Right renal cortex interstitium (tissue), 3 donors: Measurements from ENCODE around the gene ALCAM. TPM values are rescaled to one million over a fixed set of nuclear protein-coding genes. Genes with fewer than 3 reads are reported as not detected.
"Not testable (repeated sequence)": the region's sequence is repeated elsewhere in the genome, so short reads cannot be mapped to it uniquely, and the experiment has no call there.

Experiments
- DNase-seq, 3 donors: peaks; one replicate each; pipeline ENCODE4 v3.0.0-alpha.2; 2013; ENCODE audit warnings: low read depth in 3 of 3, low spot score in 2 of 3
- polyA plus RNA-seq, 3 donors: library from polyadenylated mRNA; unstranded; fragments of 120-200 nt; gene quantifications; one replicate each; pipeline ENCODE4 v1.2.1, GENCODE V29; 2013; ENCODE audit not compliant: insufficient read length in 3 of 3

The ALCAM gene
- polyA plus RNA-seq, 3 donors, result 141 to 148 (median 143) TPM

DNA sequence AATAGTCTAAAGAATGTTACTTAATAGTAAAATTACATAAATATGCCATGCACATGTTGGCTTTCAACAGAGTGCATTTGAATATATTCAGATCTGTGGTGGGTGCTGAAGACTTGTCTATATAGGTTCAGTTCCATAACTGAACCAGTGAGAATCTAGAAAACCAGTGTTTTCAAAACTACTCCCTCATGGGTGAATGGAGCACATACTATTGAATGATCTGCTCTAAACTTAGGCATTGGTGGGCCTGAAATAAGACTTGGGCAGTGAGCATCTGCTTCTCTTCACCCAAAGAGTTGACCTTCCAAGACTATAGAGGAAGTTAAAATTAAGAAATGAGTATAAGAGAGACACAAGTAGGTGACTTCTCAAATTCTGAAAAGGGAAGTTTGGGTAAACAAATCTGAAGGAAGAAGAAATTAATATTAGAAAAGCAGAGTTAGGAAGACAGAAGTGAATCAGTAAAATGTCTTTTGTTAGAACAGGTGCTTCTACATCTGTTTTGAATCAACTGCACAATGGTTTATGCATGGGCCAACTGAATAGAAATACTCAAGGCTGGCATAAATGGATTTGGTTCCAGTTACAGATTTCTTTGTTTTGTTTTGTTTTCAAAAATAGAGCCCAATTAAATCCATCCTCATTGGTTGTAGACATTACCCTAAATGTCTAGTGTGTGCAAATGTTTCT lies 19.3 kb downstream of the ALCAM start:
- DNase-seq, result no peak

DNA sequence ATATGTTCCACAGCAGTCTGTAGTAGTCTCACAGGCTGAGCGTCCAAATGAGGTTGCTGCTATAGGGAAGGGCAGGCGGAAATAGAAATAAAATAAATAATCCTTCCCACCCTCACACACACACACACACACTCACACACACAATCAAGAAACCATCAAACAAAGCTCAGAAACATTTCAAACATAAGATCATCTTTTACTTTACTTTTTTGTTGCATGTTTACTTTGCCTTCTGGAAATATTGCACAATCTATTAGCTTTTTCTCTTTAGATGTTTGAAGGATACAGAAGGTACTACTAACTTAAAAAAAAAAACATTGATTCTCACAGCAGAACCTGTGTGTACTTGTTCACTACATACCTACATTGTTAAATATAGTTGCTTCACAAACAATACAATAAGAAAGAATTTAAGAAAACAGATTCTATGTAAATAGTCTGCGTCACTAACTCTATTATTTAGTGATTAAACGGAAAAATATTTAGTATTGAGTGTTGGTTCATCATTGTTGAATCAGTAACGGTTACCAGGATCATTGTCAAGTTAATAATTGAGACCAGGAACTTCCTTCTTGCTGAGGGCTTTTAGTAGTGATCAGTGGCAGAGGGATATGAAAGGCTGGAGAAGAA lies 20.5 kb downstream of the ALCAM start:
- DNase-seq, result no peak

DNA sequence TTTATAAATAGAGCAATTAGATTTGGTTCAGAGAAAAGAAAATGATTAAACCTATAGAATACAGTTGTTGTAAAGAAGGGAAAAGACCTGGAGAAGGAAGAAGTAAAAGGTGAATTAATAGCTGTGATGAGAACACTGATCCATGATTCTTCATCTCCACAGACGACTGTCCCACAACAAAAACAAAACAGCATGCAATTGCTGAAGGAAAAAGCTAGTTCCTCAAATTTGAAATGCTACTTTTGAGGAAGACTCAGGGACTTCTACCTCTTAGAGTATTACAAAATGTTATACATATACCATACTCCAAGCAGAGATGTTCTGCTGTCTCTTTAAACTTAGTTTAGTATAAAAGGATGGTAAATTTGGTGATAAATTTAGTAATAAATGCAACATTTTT lies 21.5 kb downstream of the ALCAM start:
- no peak for DNase-seq

DNA sequence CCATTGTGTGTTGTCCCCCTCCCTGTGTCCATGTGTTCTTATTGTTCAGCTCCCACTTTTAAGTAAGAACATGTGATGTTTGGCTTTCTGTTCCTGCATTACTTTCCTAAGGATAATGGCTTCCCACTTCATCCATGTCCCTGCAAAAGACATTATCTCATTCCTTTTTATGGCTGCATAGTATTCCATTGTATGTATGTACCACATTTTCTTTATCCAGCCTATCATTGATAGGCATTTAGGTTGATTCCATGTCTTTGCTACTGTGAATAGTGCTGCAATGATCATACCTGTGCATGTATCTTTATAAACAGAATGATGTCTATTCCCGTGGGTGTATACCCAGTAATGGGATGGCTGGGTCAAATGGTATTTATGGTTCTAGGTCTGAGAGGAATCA lies 23.1 kb downstream of the ALCAM start:
- not testable (repeated sequence) for DNase-seq

DNA sequence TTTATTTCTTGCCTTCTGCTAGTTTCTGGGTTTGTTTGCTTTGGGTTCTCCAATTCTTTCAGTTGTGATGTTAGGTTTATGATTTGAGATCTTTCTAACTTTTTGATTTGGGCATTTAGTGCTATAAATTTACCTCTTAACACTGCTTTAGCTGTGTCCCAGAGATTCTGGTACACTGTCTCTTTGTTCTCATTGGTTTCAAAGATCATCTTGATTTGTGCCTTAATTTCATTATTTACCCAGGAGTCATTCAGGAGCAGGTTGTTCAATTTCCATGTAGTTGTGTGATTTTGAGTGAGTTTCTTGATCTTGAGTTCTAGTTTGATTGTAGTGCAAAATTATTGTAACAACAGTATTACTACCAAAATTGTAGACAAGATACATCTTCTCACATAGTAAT lies 25.9 kb downstream of the ALCAM start:
- not testable (repeated sequence) for DNase-seq

DNA sequence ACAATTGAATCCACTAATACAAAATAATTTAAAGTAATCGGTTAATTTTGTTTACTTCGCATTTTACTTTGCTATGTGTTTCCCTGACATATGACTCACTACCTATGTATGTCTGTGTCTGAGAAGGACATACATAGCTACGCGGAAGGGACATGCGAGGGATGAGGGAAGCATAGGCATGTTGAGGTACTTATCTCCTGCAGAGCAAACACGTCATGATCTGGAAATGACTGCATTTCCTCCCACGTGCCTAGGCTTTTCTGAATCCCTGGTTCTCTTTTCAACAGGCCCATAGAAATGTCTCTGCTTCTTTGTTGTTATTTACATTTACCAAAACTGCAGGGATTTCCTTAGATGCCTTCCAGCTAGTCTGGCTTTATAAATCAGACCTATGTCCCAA lies 27.5 kb downstream of the ALCAM start:
- DNase-seq, result no peak

DNA sequence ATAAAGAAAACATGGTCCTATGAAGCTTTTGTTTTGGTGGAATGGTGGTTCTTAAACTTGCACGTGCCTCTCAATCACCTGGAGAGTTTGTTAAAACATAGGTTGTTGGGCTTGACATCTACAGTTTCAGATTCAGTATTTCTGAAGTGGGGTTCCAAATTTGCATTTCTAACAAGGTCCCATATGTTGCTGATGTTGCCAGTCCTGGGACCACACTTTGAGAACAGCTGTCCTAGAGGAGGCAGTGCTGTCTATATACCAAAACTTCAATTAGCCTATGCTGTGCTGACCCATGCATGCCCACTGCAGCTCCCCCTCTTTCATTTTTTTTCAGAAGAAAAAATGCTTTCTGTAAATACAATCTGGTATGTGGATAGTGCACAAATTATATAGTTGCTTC lies 31.3 kb downstream of the ALCAM start:
- no peak for DNase-seq

DNA sequence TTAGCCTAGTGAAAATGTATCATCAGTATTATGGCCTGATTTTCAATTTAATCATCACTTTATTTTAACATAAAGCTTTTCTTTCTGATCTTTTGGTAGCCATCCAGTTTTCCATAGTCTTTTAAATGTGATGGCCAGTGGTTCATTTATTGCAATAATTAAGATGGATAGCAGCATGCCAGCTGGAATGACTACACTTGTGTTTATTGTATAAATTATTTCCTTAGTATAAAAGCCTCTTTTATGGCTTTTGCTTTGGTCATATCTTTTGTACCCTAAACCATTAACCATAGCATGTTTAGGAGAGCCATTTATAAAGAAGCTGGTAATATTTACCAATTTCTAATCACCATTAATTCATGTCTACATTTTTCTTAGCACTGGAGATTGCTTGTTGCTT lies 31.7 kb downstream of the ALCAM start:
- DNase-seq, result no peak

DNA sequence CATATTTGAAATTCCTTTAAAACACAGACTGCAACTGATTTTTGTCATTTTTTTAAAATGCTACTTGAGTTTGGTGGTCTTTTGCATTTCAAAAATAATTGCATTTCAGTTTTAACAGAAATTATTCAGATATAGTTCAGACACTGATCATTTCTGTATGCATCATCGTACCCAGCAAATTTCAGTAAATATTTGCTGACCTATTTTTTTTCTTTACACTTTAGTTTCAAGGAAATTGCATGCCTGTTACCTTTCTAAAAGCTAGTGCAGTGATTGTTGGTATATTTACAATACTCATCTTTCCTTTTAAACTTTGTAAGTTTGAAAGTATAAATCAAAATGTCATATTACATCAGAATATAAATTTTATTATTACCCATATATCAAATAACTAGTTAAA lies 32.4 kb downstream of the ALCAM start:
- no peak for DNase-seq

DNA sequence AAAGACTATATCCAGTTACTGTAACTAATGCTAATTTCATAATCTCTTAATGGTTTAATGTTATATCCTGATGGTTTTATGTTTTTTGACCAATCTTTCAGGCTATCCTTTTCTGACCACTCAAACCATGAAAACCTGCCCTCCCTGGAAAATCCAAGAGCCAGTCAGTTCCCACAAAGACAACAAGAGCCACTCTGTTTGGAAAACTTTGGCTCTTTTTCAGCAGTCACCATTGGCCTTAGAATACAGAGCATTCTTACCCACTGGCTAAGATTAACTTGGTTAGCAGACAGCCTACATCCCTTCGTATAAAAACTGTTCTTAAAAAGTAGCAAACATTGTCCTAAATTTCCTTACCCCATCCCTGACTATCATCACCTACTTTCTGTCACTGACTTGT lies 32.9 kb downstream of the ALCAM start:
- DNase-seq, result no peak

DNA sequence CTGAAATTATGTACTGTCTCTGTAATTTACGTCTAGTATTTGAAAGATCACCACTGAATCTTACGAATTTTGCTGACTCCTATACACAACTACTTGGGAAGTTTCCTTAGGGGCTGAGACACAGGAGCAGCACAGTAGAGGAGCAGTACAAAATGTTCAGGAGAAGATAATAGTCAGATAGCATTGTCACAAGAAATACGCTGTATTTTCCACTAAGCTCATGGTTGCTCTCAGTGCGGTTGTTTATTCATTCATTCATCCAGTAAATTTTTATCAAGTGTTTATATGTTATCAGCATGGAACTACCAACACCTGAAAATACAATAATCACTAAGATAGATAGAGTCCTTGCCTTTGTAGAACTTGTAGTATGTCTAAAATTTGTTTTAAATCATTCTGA lies 34.5 kb downstream of the ALCAM start:
- no peak for DNase-seq

DNA sequence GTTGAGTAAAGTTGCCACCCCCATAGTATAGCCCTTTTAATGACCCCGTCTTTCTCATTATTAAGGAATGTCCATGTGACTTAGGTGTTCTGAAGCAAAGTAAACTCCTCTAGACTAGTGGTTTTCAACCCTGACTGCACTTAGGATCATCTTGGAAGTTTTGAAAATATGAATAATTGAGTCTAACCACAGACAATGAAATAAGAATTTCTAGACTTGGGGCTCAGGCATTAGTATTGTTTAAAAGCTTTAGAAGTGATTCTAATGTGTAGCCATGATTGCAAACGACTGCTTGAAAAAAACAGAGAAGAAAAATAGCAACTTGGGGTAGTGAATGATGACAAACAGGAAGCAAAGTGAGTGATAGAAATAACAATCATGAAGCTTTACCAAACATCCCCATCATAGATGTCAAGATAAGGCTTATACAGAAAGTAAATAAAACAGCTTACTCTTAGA lies 35.0 kb downstream of the ALCAM start:
- DNase-seq, result no peak

DNA sequence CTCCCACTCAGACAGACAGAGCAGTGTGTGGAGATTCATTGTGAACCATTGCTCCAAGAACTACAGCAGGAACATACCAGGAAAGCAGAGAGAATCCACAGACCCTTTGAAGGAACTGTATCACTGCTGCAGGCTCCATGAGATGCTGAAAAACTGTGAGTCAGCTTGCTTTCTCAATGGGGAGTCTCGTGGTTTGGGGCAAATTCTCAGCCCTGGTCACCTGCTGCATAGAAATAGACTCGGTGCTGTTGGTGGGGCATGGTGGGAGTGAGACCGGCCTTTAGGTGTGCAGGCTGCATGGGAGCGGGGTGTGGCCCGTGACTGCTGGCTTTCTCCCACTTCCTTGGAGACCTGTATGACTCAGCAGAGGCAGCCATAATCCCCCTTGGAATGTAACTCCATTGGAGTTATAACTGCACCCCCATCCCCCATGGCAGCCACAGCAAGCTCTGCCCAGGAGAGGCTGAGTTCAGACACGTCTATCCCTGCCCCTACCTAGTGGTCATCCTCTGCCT lies 35.6 kb downstream of the ALCAM start:
- no peak for DNase-seq

DNA sequence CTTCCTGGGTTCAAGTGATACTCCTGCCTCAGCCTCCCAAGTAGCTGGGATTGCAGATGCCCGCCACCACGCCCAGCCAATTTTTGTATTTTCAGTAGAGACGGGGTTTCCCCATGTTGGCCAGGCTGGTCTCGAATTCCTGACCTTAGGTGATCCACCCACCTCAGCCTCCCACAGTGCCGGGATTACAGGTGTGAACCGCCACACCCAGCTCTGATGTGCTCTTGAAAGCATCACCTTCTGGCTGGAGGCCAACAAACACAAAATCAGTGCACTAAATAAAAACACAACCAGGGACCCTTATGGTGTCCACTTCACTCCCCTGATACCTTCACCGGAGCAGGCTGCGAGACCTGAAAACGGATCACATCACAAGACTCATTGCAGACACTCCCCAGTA lies 36.3 kb downstream of the ALCAM start:
- not testable (repeated sequence) for DNase-seq

DNA sequence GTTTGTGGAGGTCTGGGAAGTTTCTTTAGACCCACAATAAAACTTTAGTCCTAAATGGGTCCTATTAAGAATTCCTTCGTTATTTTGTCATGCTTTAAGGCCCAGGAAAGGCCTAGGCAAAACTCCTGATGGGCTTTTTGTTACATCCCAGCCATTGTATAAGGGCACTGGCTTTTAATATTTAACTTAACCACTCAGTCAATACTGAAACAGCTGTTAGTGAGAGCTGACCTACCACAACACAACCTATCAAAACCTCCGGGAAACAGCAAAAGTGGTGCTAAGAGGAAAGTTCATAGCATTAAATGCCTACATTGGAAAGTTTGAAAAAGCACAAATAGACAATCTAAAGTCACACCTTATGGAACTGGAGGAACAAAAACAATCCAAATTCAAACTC lies 39.6 kb downstream of the ALCAM start:
- DNase-seq, result no peak

DNA sequence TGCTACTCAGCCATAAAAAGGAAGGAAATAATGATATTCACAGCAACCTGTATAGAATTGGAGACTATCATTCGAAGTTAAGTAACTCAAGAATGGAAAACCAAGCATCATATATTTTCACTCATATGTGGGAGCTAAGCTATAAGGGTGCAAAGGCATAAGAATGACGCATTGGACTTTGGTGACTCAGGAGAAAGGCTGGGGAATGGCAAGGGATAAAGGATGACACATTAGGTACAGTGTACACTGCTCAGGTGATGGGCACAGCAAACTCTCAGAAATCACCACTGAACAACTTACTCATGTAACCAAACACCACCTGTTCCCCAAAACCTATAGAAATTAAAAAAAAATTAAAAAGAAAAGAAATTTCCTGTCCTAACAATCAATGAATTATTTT lies 42.7 kb downstream of the ALCAM start:
- DNase-seq, result no peak

DNA sequence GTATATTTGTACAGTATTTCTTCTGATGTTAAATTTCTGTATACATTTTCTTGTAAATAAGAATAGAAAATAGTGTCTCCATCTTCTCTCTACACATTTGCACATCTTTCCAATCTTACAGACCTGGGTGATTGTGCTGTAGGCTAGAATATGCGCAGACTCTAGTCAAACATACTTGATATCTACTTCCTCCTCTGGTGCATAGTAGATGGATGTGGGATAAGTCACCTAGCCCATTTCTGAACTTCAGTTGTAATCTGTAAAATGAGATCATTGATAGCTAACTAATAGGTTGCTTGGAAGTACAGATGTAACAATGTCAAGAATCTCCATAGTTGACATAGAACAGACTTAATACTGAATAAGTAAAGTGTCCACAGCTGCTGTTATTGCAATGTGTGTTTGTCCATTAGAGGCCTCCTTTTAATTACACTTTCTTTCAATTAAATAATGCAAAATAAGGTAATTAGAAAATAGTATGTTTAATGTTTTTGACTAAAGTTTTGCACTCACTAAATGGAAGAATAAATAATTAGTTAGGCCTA lies 46.7 kb downstream of the ALCAM start:
- DNase-seq, result no peak

DNA sequence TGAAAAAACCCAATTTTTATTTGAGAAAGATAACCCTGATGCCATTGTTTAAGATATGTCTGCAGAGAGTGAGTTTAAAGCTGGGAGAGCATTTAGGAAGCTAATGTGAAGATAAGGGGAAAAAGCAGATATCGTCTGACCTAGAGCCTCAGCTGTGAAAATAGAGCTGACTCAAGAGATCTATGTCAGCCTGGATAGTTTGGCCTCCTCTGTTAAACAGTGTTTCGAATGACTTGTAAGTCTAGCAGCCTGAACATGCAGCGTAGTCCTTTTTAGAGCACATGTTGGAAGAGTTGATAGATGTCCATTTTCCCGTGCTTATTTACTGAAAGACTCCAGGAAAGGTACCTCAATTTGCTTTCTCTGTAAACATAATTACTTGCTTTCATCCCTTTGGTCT lies 48.1 kb downstream of the ALCAM start:
- DNase-seq, result no peak

DNA sequence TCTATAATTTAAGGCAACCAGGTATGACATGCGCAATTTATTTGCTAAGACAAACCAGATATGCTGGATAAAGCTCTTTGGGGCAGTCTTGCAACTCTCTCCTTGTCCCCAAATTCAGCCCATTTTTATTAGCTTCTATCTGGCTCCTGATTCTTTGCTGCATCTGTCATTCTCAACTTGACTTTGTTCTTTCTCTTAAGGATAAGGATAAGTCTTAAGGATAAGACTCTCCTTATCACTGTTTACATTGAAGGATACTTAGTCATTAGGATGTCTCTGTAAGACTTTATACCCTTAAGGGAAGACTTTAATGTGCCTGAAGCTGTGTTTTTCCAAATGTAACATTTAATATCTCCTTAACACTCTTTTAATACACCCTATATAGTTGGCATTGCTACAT lies 49.2 kb downstream of the ALCAM start:
- no peak for DNase-seq

DNA sequence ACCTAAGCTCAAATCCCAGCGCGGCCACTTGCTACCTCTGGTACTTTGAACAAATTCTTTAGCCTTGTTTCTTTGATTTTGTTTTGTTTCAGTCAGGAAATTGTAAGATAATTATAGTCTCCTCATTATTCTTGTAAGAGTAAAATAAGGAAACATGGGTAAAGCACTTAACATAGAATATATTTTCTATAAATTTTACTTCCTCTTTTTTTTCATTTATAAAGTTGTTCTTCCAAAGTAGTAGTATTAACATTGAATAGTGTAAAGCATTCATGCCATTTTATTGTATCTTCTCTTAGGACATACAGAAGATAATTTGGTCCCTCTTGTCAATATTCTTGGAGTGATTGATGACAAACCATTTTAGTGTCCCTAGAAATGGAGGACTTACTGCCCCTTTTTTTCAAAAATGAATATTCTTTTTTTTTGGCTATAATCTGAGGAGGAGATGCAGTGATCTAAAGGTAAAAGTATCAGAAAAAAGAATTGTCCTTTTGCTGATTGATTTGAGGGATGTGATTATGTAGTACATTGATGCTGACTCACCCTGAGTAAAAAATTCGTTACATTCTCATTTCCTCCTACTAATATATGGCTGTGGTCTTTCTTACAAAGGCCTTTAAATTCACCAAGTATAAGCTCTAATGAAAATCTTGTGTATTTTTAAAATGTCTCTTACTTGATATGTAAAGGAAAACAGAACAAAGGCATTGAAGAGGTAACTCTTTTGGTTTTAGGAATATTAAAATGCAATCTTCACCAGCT lies 51.0 kb downstream of the ALCAM start:
- no peak for DNase-seq

DNA sequence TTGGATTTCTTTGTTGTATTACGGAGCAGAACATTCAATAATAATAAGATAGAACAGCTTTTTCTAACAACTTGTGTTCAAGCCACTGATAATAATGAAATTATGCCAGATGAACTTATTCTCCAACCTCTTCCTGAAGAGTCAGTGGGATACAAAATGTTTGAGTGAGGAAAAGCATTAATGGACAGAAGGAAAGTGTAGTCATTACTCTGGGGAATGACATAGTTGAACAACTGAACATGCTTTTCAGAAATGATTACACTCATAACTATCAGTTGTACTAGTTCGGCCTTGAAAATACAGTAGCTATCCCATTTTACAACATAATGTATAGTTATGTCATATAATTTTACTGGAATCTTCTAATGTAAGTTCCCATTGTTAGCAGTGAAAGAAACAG lies 55.9 kb downstream of the ALCAM start:
- DNase-seq, result no peak
